ENCODE data around the gene TMBIM1. TPM values are rescaled to one million over a fixed set of nuclear protein-coding genes. Genes with fewer than 3 reads are reported as not detected.
"Not testable (repeated sequence)": the region's sequence is repeated elsewhere in the genome, so short reads cannot be mapped to it uniquely, and the experiment has no call there.

Gene TMBIM1
- total RNA-seq, 1 experiment from 2014 or later: 23.3 TPM

GRCh38 chr2:218322768-218323525 lies 30.6 kb upstream of the TMBIM1 start:
- Histone ChIP-seq H3K27ac (ENCODE audit: low read length) (peak overlapping the region; percentile 66; the same call in 1 of the 2 replicates), H3K9ac (ENCODE audit: low read length) (peak overlapping the region; percentile 80), H2AFZ (ENCODE audit: low read length) (no peak overlapping the region; the same call in 1 of the 2 replicates)

DNA sequence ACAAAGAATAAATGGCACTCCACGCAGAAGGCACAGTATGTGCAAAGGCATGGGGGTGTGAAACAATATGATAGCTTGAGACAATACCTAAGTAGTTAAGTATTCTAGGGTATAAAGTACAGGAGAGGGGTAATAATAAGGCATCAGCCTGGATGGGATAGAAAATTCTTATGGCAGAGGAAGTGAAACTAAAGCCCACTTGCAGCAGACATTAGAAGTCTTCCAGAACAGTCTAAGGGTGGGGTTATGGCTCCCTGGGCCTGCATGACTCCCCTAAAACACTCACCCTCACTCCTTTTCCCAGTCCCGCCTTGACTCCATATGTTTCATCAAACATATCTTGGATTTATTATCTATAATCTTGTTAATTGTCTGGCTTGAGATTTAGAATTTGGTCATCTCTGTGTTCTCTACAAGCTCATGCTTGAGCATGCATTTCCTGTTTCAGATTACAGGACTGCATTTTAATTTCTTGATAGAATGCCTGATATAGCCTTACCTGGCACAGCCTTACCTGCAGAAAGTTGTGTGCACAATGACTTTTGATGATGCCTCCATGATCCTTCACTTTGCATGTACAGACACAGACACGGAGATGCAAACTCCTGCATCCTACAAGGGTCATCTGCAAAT lies 28.5 kb upstream of the TMBIM1 start:
- Histone ChIP-seq H3K36me3 (ENCODE audit: insufficient read depth, low read length) (no peaks in the 10 kb centered on the region), H2AFZ (ENCODE audit: low read length) (no peak overlapping the region), H4K20me1 (ENCODE audit: insufficient read depth, low read depth, low read length) (no peaks in the 10 kb centered on the region), H3K27me3 (ENCODE audit: low read length) (no peaks in the 10 kb centered on the region), H3K4me1 (ENCODE audit: low read length) (peaks cover 55% of the 10 kb centered on the region), H3K27ac (ENCODE audit: low read length) (peak overlapping the region; percentile 67), H3K9me3 (ENCODE audit: low read length) (no peaks in the 10 kb centered on the region), H3K4me3 (ENCODE audit: low read length) (peak overlapping the region; percentile 13; the same call in 1 of the 2 replicates), H3K79me2 (ENCODE audit: low read length) (peaks cover 8% of the 10 kb centered on the region; the same call in 1 of the 2 replicates), H3K4me2 (ENCODE audit: low read depth, low read length, poor library complexity, severe bottlenecking) (peak overlapping the region; percentile 55), H3K9ac (ENCODE audit: low read length) (peak overlapping the region; percentile 22; the same call in 1 of the 2 replicates), H3K9me2 (replicated peaks; ENCODE audit: insufficient read depth, low read length) (no peaks in the 10 kb centered on the region)
- DNase-seq: peak; percentile 74

More at GRCh38 chr2:218322768-218323525, 30.6 kb upstream of the TMBIM1 start:
- Histone ChIP-seq H3K4me2 (ENCODE audit: low read depth, low read length, poor library complexity, severe bottlenecking) (peak overlapping the region; percentile 71), H3K9me2 (replicated peaks; ENCODE audit: insufficient read depth, low read length) (no peaks in the 10 kb centered on the region), H3K4me1 (ENCODE audit: low read length) (peaks cover 76% of the 10 kb centered on the region), H3K27me3 (ENCODE audit: low read length) (no peaks in the 10 kb centered on the region), H3K9me3 (ENCODE audit: low read length) (no peaks in the 10 kb centered on the region), H3K79me2 (ENCODE audit: low read length) (peaks cover 8% of the 10 kb centered on the region; the same call in 1 of the 2 replicates), H4K20me1 (ENCODE audit: insufficient read depth, low read depth, low read length) (no peaks in the 10 kb centered on the region), H3K4me3 (ENCODE audit: low read length) (peak overlapping the region; percentile 68), H3K36me3 (ENCODE audit: insufficient read depth, low read length) (no peaks in the 10 kb centered on the region)
- DNase-seq: peak; percentile 81

GRCh38 chr2:218319813-218320365 lies 27.6 kb upstream of the TMBIM1 start:
- no peaks in the 10 kb centered on the region for H3K9me3 ChIP-seq (ENCODE audit: low read length)
- no peak overlapping the region for H2AFZ ChIP-seq (ENCODE audit: low read length)
- H3K9me2 ChIP-seq (replicated peaks; ENCODE audit: insufficient read depth, low read length): no peaks in the 10 kb centered on the region
- H3K4me1 ChIP-seq (ENCODE audit: low read length): peaks cover 48% of the 10 kb centered on the region
- no peak for DNase-seq
- H3K9ac ChIP-seq (ENCODE audit: low read length): no peak overlapping the region
- no peaks in the 10 kb centered on the region for H3K36me3 ChIP-seq (ENCODE audit: insufficient read depth, low read length)
- no peaks in the 10 kb centered on the region for H4K20me1 ChIP-seq (ENCODE audit: insufficient read depth, low read depth, low read length)
- no peak overlapping the region for H3K27ac ChIP-seq (ENCODE audit: low read length)
- H3K4me2 ChIP-seq (ENCODE audit: low read depth, low read length, poor library complexity, severe bottlenecking): peak overlapping the region; percentile 55
- H3K79me2 ChIP-seq (ENCODE audit: low read length): peaks cover 5% of the 10 kb centered on the region; the same call in 1 of the 2 replicates
- no peak overlapping the region for H3K4me3 ChIP-seq (ENCODE audit: low read length)
- no peaks in the 10 kb centered on the region for H3K27me3 ChIP-seq (ENCODE audit: low read length)

DNA sequence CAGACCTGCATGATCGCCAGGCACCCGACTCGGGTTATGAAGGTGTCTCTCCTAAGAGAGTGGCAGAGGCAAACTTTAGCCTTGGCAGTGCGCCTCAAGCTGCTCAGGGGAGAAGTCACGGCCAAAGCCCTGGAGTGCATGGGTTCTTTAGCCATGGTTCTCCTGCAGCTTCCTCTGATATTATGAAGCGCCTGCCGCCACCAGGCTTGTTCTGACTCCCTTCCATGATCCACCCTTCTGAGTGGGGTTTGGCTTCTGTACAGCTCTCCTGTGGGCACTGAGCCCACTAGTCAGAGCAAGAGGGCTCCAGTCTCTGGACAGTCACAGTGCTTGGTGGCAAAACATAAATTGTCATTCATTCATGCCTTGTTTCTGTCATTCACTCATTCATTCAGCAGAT lies 25.9 kb upstream of the TMBIM1 start:
- DNase-seq: no peak
- H3K79me2 ChIP-seq (ENCODE audit: low read length): no peaks in the 10 kb centered on the region
- H3K27me3 ChIP-seq (ENCODE audit: low read length): no peaks in the 10 kb centered on the region
- H3K27ac ChIP-seq (ENCODE audit: low read length): no peak overlapping the region
- H4K20me1 ChIP-seq (ENCODE audit: insufficient read depth, low read depth, low read length): no peaks in the 10 kb centered on the region
- H3K9me3 ChIP-seq (ENCODE audit: low read length): no peaks in the 10 kb centered on the region
- no peak overlapping the region for H3K9ac ChIP-seq (ENCODE audit: low read length)
- H3K4me1 ChIP-seq (ENCODE audit: low read length): peaks cover 35% of the 10 kb centered on the region
- H2AFZ ChIP-seq (ENCODE audit: low read length): no peak overlapping the region
- H3K4me3 ChIP-seq (ENCODE audit: low read length): no peak overlapping the region
- H3K36me3 ChIP-seq (ENCODE audit: insufficient read depth, low read length): no peaks in the 10 kb centered on the region
- no peaks in the 10 kb centered on the region for H3K9me2 ChIP-seq (replicated peaks; ENCODE audit: insufficient read depth, low read length)
- no peak overlapping the region for H3K4me2 ChIP-seq (ENCODE audit: low read depth, low read length, poor library complexity, severe bottlenecking)

DNA sequence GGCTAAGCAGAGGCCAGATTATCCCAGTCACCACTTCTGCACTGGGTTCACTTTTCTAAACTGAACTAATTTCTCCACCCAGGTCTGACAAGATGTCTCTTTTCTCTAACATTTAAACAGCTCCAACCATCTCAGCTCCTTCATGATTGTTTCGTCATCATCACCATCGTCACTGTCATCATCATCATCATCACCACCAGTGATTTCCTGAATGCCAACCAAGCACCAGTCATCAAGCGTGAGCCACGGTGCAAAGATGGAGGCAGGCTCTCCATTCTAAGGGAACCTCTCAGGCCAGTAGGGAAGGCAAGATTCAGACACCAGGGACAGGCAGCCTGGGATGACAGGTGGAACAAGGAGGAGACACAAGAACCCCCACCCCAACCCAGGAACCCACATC lies 25.5 kb upstream of the TMBIM1 start:
- no peaks in the 10 kb centered on the region for H3K9me2 ChIP-seq (replicated peaks; ENCODE audit: insufficient read depth, low read length)

GRCh38 chr2:218317303-218317630 lies 25.0 kb upstream of the TMBIM1 start:
- H4K20me1 ChIP-seq (ENCODE audit: insufficient read depth, low read depth, low read length): no peaks in the 10 kb centered on the region
- H2AFZ ChIP-seq (ENCODE audit: low read length): no peak overlapping the region
- no peaks in the 10 kb centered on the region for H3K79me2 ChIP-seq (ENCODE audit: low read length)
- no peaks in the 10 kb centered on the region for H3K9me3 ChIP-seq (ENCODE audit: low read length)
- no peaks in the 10 kb centered on the region for H3K36me3 ChIP-seq (ENCODE audit: insufficient read depth, low read length)
- no peaks in the 10 kb centered on the region for H3K9me2 ChIP-seq (replicated peaks; ENCODE audit: insufficient read depth, low read length)
- H3K4me1 ChIP-seq (ENCODE audit: low read length): peaks cover 26% of the 10 kb centered on the region
- no peaks in the 10 kb centered on the region for H3K27me3 ChIP-seq (ENCODE audit: low read length)
- no peak overlapping the region for H3K4me2 ChIP-seq (ENCODE audit: low read depth, low read length, poor library complexity, severe bottlenecking)
- no peak overlapping the region for H3K9ac ChIP-seq (ENCODE audit: low read length)
- H3K27ac ChIP-seq (ENCODE audit: low read length): no peak overlapping the region
- DNase-seq: no peak
- no peak overlapping the region for H3K4me3 ChIP-seq (ENCODE audit: low read length)

More for the DNA sequence above, 25.5 kb upstream of the TMBIM1 start:
- no peak for DNase-seq
- Histone ChIP-seq H3K27ac (ENCODE audit: low read length) (no peak overlapping the region), H3K4me3 (ENCODE audit: low read length) (no peak overlapping the region), H3K4me1 (ENCODE audit: low read length) (peaks cover 32% of the 10 kb centered on the region), H3K4me2 (ENCODE audit: low read depth, low read length, poor library complexity, severe bottlenecking) (no peak overlapping the region), H3K79me2 (ENCODE audit: low read length) (no peaks in the 10 kb centered on the region), H3K36me3 (ENCODE audit: insufficient read depth, low read length) (no peaks in the 10 kb centered on the region), H2AFZ (ENCODE audit: low read length) (no peak overlapping the region), H3K9me3 (ENCODE audit: low read length) (no peaks in the 10 kb centered on the region), H3K9ac (ENCODE audit: low read length) (no peak overlapping the region), H4K20me1 (ENCODE audit: insufficient read depth, low read depth, low read length) (no peaks in the 10 kb centered on the region), H3K27me3 (ENCODE audit: low read length) (no peaks in the 10 kb centered on the region)

DNA sequence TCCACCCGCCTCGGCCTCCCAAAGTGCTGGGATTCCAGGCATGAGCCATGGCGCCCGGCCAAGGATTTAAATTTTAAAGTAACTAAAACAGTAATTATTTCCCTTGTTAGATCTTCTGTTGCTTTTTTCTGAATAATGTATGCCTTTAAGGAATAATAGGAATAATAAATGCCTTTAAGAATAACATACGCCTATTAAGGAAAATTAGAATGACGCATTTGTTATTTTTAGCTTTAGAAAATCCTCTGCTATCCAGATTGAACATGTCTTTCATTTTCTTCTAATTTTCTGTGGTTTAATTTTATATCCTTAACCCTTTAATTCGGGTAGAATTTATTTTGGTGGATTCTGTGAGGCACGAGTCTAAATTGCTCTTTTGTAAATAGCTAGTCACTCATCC lies 23.1 kb upstream of the TMBIM1 start:
- no peak for DNase-seq
- no peaks in the 10 kb centered on the region for H4K20me1 ChIP-seq (ENCODE audit: insufficient read depth, low read depth, low read length)
- H3K4me2 ChIP-seq (ENCODE audit: low read depth, low read length, poor library complexity, severe bottlenecking): no peak overlapping the region
- no peaks in the 10 kb centered on the region for H3K36me3 ChIP-seq (ENCODE audit: insufficient read depth, low read length)
- no peaks in the 10 kb centered on the region for H3K79me2 ChIP-seq (ENCODE audit: low read length)
- H2AFZ ChIP-seq (ENCODE audit: low read length): no peak overlapping the region
- peaks cover 7% of the 10 kb centered on the region for H3K4me1 ChIP-seq (ENCODE audit: low read length)
- no peak overlapping the region for H3K4me3 ChIP-seq (ENCODE audit: low read length)
- H3K27ac ChIP-seq (ENCODE audit: low read length): no peak overlapping the region
- H3K9me3 ChIP-seq (ENCODE audit: low read length): no peaks in the 10 kb centered on the region
- H3K9me2 ChIP-seq (replicated peaks; ENCODE audit: insufficient read depth, low read length): no peaks in the 10 kb centered on the region
- no peaks in the 10 kb centered on the region for H3K27me3 ChIP-seq (ENCODE audit: low read length)
- no peak overlapping the region for H3K9ac ChIP-seq (ENCODE audit: low read length)

- not testable (repeated sequence) for H3K4me3 ChIP-seq (ENCODE audit: low read length); H3K9me2 ChIP-seq (replicated peaks; ENCODE audit: insufficient read depth, low read length); DNase-seq; H4K20me1 ChIP-seq (ENCODE audit: insufficient read depth, low read depth, low read length); H3K4me1 ChIP-seq (ENCODE audit: low read length); H3K79me2 ChIP-seq (ENCODE audit: low read length); H3K27ac ChIP-seq (ENCODE audit: low read length); H3K9me3 ChIP-seq (ENCODE audit: low read length); H3K9ac ChIP-seq (ENCODE audit: low read length); H2AFZ ChIP-seq (ENCODE audit: low read length); H3K36me3 ChIP-seq (ENCODE audit: insufficient read depth, low read length); H3K27me3 ChIP-seq (ENCODE audit: low read length); H3K4me2 ChIP-seq (ENCODE audit: low read depth, low read length, poor library complexity, severe bottlenecking)
These were observed 22.5 kb upstream of the TMBIM1 start for GRCh38 chr2:218314764-218315163.

Data from Karpas-422 (cell line).